Esophagus squamous epithelium (tissue), 4 donors: Measurements from ENCODE around the gene USP9X.

Experiments
- CTCF ChIP-seq, 6 experiments: fragments of 450-650 bp in 4 of 6; fragments of 200-600 bp in 2 of 6; sonication (generic) in 2 of 6; IDR thresholded peaks; one replicate each; pipeline ENCODE4 v1.5.1; 2016 to 2019; ENCODE audit warnings: antibody characterized with exemption in 6 of 6, mild to moderate bottlenecking in 4 of 6, moderate library complexity in 4 of 6
- POLR2A ChIP-seq, 4 donors: fragments of 450-650 bp; IDR thresholded peaks; one replicate each; pipeline ENCODE4 v1.6.1; 2017; ENCODE audit warnings: antibody characterized with exemption in 4 of 4, mild to moderate bottlenecking in 4 of 4, moderate library complexity in 3 of 4

- TF ChIP-seq CTCF (IDR thresholded peaks at IDR 0.05): no peak
- TF ChIP-seq POLR2A (IDR thresholded peaks at IDR 0.05): no peak
Measured at GRCh38 chrX:41092776-41093175, 7.5 kb downstream of the USP9X start.
